Progenitor cell of endocrine pancreas (in vitro differentiated cells): ENCODE results near the gene EML6. TPM values are rescaled to one million over a fixed set of nuclear protein-coding genes. Genes with fewer than 3 reads are reported as not detected.

Source experiments
- DNase-seq: peaks from one replicate; pipeline ENCODE4 v3.0.0; 2021; ENCODE audit warnings: low spot score; ENCODE audit not compliant: unreplicated experiment
- H3K27ac Mint-ChIP-seq: 2 replicates; pipeline ENCODE4 v1.8.0; 2021; ENCODE audit warnings: mild to moderate bottlenecking, moderate library complexity, mixed read lengths
- H3K27me3 Mint-ChIP-seq: 2 replicates; pipeline ENCODE4 v1.8.0; 2021; ENCODE audit warnings: mixed read lengths
- H3K36me3 Mint-ChIP-seq: 2 replicates; pipeline ENCODE4 v1.8.0; 2022; ENCODE audit warnings: mixed read lengths; ENCODE audit not compliant: insufficient read depth
- H3K4me1 Mint-ChIP-seq: 2 replicates; pipeline ENCODE4 v1.8.0; 2021; ENCODE audit warnings: low read depth, mixed read lengths
- H3K4me3 Mint-ChIP-seq: 2 replicates; pipeline ENCODE4 v1.8.0; 2021; ENCODE audit warnings: low read depth, mild to moderate bottlenecking, moderate library complexity, mixed read lengths
- H3K9me3 Mint-ChIP-seq: 2 replicates; pipeline ENCODE4 v1.8.0; 2021; ENCODE audit warnings: low read depth, mixed read lengths
- total RNA-seq: library from RNA; stranded (reverse); gene quantifications from 2 replicates; pipeline ENCODE4 v1.2.1, GENCODE V29; 2021
- TF ChIP-seq, protein P1 (sequence below): fragments of 200-600 bp; sonication (generic); IDR thresholded peaks from one replicate; pipeline ENCODE4 v1.5.0; 2021; ENCODE audit warnings: antibody characterized with exemption, mild to moderate bottlenecking; ENCODE audit not compliant: unreplicated experiment

EML6 gene
- total RNA-seq, 1 donor from 2014 or later = 2.6 TPM

DNA sequence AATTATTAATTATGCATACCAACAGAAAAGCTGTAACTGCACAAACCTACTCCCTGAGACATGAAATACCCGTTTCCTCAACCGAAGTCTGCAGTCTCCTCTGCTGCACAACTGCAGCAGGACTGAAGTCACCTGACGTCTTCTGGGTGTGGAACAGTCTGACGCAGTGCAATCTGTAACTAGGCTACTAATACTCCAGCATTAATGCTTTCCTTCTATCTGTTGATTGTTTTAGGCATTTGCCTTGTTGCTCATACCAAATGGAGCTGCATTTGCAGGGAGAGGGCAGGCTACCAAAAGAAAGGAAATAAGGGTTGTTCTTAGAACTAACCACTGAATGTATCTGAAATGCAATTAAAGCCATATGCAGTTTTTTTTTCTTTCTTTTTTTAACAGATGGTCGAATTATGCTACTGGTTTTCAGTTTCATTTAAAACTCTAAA, 286.7 kb downstream of the EML6 start:
- no peak for DNase-seq
- H3K4me3 Mint-ChIP-seq = peak overlapping the region; percentile 33
- H3K4me1 Mint-ChIP-seq = peaks cover 62% of the 10 kb centered on the region
- H3K36me3 Mint-ChIP-seq = no peaks in the 10 kb centered on the region
- H3K27ac Mint-ChIP-seq = peak overlapping the region; percentile 85
- no peaks in the 10 kb centered on the region for H3K27me3 Mint-ChIP-seq
- TF ChIP-seq, protein P1, sequence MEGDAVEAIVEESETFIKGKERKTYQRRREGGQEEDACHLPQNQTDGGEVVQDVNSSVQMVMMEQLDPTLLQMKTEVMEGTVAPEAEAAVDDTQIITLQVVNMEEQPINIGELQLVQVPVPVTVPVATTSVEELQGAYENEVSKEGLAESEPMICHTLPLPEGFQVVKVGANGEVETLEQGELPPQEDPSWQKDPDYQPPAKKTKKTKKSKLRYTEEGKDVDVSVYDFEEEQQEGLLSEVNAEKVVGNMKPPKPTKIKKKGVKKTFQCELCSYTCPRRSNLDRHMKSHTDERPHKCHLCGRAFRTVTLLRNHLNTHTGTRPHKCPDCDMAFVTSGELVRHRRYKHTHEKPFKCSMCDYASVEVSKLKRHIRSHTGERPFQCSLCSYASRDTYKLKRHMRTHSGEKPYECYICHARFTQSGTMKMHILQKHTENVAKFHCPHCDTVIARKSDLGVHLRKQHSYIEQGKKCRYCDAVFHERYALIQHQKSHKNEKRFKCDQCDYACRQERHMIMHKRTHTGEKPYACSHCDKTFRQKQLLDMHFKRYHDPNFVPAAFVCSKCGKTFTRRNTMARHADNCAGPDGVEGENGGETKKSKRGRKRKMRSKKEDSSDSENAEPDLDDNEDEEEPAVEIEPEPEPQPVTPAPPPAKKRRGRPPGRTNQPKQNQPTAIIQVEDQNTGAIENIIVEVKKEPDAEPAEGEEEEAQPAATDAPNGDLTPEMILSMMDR = no peak
- H3K9me3 Mint-ChIP-seq = no peaks in the 10 kb centered on the region

DNA sequence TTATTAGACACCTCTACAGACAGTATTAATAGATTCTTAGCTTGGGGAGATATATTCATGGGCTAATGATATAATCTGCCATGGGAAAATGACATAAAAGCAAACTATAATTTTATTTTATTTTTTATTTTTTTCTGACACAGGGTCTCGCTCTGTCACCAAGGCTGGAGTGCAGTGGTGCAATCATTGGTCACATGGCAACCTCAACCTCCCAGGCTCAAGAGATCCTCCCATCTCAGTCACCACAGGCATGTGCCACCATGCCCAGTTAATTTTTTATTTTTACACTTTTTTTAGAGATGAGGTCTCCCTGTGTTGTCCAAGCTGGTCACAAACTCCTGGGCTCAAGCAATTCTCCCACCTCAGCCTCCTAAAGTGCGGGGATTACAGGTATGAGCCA, 287.5 kb downstream of the EML6 start:
- Mint-ChIP-seq H3K27me3 (no peaks in the 10 kb centered on the region), H3K4me1 (peaks cover 63% of the 10 kb centered on the region), H3K27ac (peak overlapping the region; percentile 88), H3K9me3 (no peaks in the 10 kb centered on the region), H3K4me3 (no peak overlapping the region), H3K36me3 (no peaks in the 10 kb centered on the region)
- no peak for DNase-seq
- TF ChIP-seq, protein P1 = no peak

DNA sequence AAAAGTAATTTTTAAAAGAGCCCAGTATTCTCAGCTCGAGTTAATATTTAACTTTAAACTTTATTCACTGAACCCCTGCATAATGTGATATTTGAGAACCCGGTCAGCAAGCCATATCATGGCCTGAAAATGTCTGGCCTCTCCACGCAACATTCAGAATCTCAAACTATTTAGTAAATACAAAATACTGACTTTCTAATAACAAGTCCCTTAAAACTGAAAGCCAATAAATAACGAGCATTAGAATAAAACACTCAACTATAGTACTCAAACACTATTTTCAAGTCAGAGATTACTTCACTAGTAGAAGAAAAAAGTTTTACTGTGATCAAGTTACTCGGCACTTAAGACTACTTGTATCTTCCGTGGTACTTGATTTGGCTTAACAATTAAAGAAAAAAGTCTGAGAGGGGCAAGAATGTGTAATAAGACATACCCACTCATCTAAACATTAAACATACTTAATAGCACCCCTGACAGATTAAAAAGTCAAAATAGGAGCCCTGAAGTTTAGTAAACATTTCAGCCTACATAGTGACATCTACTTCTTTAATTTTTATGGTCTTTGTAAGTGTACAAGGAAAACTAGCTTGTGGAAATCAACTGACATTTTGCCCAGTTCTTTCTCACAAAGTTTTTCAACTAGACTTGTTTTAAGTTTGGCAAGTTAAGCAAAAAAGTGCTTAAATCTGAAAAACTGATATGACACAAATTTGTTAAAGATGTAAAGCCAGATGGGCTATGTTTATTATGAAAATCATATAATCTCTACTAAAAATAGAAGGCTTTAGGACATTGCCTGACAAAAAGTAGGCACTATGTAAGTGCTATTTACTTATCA, 288.6 kb downstream of the EML6 start:
- TF ChIP-seq, protein P1 = no peak
- DNase-seq = no peak
- H3K27me3 Mint-ChIP-seq = no peaks in the 10 kb centered on the region
- H3K27ac Mint-ChIP-seq = peak overlapping the region; percentile 92
- H3K4me1 Mint-ChIP-seq = peaks cover 54% of the 10 kb centered on the region
- H3K36me3 Mint-ChIP-seq = no peaks in the 10 kb centered on the region
- peak overlapping the region; percentile 57 for H3K4me3 Mint-ChIP-seq
- no peaks in the 10 kb centered on the region for H3K9me3 Mint-ChIP-seq

DNA sequence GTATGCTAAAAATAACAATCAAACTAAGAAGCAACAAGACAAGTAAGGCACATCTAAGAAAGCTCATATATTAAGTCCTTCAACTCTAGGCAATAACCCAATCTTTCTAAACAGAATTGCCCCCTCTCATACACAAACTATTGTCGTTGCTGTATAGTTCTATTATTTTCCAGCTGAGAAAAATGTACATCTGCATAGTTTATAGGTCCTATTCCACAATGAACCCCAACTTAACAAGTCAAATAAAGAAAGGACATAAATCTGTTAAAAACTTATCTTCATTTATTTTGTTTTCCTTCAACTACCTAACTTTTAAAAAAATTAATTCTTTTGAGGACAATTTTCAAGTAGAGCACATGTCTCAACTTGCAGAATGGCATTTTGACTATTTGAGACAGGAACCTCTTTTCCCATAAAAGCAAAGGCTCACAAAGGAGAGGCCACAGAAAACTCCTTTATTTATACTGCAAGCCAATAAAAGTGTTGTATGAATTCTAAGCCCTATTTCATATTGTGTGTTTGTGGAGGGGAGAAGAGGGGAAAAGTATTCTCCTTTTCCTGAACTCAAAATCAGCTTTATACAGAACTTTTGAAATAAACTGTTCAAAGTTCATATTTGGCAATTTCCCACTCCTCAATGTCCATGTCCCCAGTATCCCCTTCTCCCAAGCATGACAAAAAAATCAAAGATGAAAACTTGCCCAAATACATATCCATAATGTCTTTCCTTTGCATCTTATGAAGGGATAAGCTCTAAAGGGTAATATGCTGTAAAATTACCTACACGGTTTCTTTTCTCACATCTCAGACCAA, 289.4 kb downstream of the EML6 start:
- H3K27ac Mint-ChIP-seq = peak overlapping the region; percentile 63
- H3K9me3 Mint-ChIP-seq = no peaks in the 10 kb centered on the region
- no peak for DNase-seq
- peaks cover 51% of the 10 kb centered on the region for H3K4me1 Mint-ChIP-seq
- no peaks in the 10 kb centered on the region for H3K27me3 Mint-ChIP-seq
- no peaks in the 10 kb centered on the region for H3K36me3 Mint-ChIP-seq
- TF ChIP-seq, protein P1 = no peak
- H3K4me3 Mint-ChIP-seq = peak overlapping the region; percentile 34

DNA sequence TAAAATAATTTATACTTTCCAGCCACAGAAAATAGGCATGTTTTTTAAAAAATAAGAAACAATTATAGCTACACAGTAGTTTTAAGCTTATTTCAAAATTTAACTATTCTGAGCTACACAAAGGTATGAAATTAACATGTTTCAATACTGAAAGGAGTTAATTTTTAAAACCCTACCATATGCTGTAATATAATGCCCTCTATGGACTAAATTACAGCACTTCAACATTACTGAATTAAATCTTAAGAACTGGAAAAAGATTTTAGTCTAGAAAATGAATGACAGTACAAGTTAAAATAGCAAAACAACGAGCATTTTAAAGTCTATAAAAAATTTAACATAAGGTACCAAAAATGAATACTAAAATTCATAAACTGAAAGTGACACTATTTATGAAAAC, 290.5 kb downstream of the EML6 start:
- Mint-ChIP-seq H3K4me3 (no peak overlapping the region), H3K27ac (no peak overlapping the region), H3K36me3 (no peaks in the 10 kb centered on the region), H3K27me3 (no peaks in the 10 kb centered on the region), H3K9me3 (no peaks in the 10 kb centered on the region), H3K4me1 (peaks cover 53% of the 10 kb centered on the region)
- DNase-seq = no peak
- TF ChIP-seq, protein P1 = peak; percentile 26
